Mesothelial cell of epicardium (in vitro differentiated cells): ENCODE measurements around the gene DIP2B. TPM values are rescaled to one million over a fixed set of nuclear protein-coding genes. Genes with fewer than 3 reads are reported as not detected.

Experiments used
- DNase-seq, 2 experiments: peaks; one replicate each; pipeline ENCODE4 v3.0.0; 2021; ENCODE audit warnings: low spot score in 2 of 2; ENCODE audit not compliant: unreplicated experiment in 2 of 2
- H3K27ac Mint-ChIP-seq: 2 replicates; pipeline ENCODE4 v1.8.0; 2021; ENCODE audit warnings: mixed read lengths
- H3K27me3 Mint-ChIP-seq: 2 replicates; pipeline ENCODE4 v1.8.0; 2021; ENCODE audit warnings: low read depth, mixed read lengths
- H3K36me3 Mint-ChIP-seq: 2 replicates; pipeline ENCODE4 v1.8.0; 2021; ENCODE audit warnings: mixed read lengths
- H3K4me1 Mint-ChIP-seq: 2 replicates; pipeline ENCODE4 v1.8.0; 2021; ENCODE audit warnings: mixed read lengths
- H3K4me3 Mint-ChIP-seq: 2 replicates; pipeline ENCODE4 v1.8.0; 2021; ENCODE audit warnings: mild to moderate bottlenecking, moderate library complexity, mixed read lengths
- H3K9me3 Mint-ChIP-seq: 2 replicates; pipeline ENCODE4 v1.8.0; 2021; ENCODE audit warnings: mixed read lengths
- total RNA-seq: library from RNA; stranded (reverse); gene quantifications from 3 replicates; pipeline ENCODE4 v1.2.1, GENCODE V29; 2021
- TF ChIP-seq, protein P1 (sequence below): fragments of 200-600 bp; sonication (generic); IDR thresholded peaks from one replicate; pipeline ENCODE4 v1.5.0; 2021; ENCODE audit warnings: antibody characterized with exemption; ENCODE audit not compliant: unreplicated experiment

Gene DIP2B
- total RNA-seq, 1 donor from 2014 or later = 32.0 TPM

DNA sequence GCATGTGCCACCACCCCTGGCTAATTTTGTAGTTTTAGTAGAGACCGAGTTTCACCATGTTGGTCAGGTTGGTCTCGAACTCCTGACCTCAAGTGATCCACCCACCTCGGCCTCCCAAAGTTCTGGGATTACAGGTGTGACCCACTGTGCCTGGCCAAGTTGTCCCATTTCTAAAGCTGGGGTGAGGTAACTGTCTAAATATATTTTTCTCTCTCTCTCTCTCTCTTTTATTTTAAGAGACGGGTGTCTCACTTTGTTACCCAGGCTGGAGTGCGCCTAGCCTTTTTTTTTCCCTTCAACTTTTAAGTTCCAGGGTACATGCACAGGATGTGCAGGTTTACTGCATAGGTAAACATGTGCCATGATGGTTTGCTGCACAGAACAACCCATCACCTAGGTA, 267.7 kb downstream of the DIP2B start:
- TF ChIP-seq, protein P1, sequence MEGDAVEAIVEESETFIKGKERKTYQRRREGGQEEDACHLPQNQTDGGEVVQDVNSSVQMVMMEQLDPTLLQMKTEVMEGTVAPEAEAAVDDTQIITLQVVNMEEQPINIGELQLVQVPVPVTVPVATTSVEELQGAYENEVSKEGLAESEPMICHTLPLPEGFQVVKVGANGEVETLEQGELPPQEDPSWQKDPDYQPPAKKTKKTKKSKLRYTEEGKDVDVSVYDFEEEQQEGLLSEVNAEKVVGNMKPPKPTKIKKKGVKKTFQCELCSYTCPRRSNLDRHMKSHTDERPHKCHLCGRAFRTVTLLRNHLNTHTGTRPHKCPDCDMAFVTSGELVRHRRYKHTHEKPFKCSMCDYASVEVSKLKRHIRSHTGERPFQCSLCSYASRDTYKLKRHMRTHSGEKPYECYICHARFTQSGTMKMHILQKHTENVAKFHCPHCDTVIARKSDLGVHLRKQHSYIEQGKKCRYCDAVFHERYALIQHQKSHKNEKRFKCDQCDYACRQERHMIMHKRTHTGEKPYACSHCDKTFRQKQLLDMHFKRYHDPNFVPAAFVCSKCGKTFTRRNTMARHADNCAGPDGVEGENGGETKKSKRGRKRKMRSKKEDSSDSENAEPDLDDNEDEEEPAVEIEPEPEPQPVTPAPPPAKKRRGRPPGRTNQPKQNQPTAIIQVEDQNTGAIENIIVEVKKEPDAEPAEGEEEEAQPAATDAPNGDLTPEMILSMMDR = no peak
- H3K9me3 Mint-ChIP-seq = peaks cover 12% of the 10 kb centered on the region

DNA sequence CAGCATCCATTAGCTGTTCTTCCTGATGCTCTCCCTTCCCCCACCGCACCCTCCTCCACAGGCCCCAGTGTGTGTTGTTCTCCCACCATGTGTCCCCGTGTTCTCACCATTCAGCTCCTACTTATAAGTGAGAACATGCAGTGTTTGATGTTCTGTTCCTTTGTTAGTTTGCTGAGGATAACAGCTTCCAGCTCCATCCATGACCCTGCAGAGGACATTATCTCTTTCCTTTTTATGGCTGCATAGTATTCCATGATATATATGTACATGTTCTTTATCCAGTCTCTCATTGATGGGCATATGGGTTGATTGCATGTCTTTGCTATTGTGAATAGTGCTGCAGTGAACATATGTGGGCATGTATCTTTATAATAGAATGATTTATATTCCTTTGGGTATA, 268.1 kb downstream of the DIP2B start:
- DNase-seq = no peak
- H3K4me3 Mint-ChIP-seq = no peak overlapping the region
- no peak overlapping the region for H3K27ac Mint-ChIP-seq
- no peaks in the 10 kb centered on the region for H3K27me3 Mint-ChIP-seq
- peaks cover 6% of the 10 kb centered on the region for H3K4me1 Mint-ChIP-seq
- peaks cover 41% of the 10 kb centered on the region for H3K36me3 Mint-ChIP-seq
- peaks cover 12% of the 10 kb centered on the region for H3K9me3 Mint-ChIP-seq
- TF ChIP-seq, protein P1 = no peak

More for the DNA sequence above, 267.7 kb downstream of the DIP2B start:
- DNase-seq = no peak
- no peak overlapping the region for H3K27ac Mint-ChIP-seq
- H3K4me3 Mint-ChIP-seq = no peak overlapping the region
- H3K27me3 Mint-ChIP-seq = no peaks in the 10 kb centered on the region
- peaks cover 6% of the 10 kb centered on the region for H3K4me1 Mint-ChIP-seq
- H3K36me3 Mint-ChIP-seq = peaks cover 41% of the 10 kb centered on the region

DNA sequence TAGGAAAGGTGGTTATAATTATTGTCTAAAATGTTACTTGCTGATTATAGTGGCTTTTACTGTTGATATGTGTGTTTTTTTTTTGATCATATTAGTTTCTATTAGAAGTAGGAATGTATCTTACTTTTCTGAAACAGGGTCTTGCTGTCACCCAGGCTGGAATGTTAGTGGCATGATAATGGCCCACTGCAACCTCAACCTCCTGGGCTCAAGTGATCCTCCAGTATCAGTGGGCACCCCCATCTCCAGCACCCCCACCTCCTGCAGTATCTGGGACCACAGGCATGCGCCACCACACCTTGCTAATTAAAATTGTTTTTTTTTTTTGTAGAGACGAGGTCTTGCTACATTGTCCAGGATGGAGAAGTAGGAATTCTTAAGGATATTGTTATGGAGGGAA, 270.5 kb downstream of the DIP2B start:
- Mint-ChIP-seq H3K9me3 (peaks cover 21% of the 10 kb centered on the region), H3K36me3 (peaks cover 42% of the 10 kb centered on the region), H3K27me3 (no peaks in the 10 kb centered on the region), H3K4me1 (peaks cover 1% of the 10 kb centered on the region), H3K4me3 (no peak overlapping the region), H3K27ac (no peak overlapping the region)
- TF ChIP-seq, protein P1 = no peak
- DNase-seq = no peak

DNA sequence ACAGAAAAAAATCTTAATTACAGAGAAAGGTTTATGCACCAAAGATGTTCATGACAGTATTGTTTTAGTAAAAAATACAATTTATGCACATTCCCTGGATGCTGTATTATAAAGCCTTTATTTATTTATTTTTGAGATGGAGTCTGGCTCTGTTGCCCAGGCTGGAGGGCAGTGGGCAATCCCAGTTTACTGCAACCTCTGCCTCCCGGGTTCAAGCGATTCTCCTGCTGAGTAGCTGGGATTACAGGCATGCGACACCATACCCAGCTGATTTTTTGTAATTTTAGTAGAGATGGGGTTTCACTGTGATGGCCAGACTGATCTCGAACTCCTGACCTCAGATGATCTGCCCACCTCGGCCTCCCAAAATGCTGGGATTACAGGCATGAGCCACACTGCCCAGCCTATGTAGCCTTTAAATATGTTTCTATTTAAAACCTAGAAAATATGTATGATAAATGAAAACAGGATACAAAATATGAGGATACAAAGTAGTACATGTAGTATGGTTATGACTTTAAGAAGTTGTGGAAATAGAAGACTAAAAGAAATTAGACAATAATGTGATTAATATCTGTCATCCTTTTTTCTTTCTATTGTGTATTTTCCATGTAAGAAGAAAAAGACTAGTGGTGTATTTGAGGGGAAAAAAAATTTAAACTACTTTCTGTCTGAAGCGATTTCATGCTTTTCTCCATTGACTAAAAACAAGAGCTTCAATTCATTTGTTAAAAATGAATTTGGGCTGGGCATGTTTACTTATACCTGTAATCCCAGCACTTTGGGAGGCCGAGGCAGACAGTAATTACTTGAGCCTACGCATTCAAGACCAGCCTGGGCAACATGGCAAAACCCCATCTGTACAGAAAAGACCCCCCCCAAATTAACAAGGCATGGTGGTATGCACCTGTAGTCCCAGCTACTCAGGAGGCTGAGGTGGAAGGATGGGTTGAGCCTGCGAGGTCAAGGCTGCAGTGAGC, 272.3 kb downstream of the DIP2B start:
- H3K27ac Mint-ChIP-seq = no peak overlapping the region
- TF ChIP-seq, protein P1 = no peak
- DNase-seq = no peak
- no peaks in the 10 kb centered on the region for H3K27me3 Mint-ChIP-seq
- H3K36me3 Mint-ChIP-seq = peaks cover 31% of the 10 kb centered on the region
- H3K9me3 Mint-ChIP-seq = peaks cover 13% of the 10 kb centered on the region
- peaks cover 1% of the 10 kb centered on the region for H3K4me1 Mint-ChIP-seq
- H3K4me3 Mint-ChIP-seq = no peak overlapping the region

DNA sequence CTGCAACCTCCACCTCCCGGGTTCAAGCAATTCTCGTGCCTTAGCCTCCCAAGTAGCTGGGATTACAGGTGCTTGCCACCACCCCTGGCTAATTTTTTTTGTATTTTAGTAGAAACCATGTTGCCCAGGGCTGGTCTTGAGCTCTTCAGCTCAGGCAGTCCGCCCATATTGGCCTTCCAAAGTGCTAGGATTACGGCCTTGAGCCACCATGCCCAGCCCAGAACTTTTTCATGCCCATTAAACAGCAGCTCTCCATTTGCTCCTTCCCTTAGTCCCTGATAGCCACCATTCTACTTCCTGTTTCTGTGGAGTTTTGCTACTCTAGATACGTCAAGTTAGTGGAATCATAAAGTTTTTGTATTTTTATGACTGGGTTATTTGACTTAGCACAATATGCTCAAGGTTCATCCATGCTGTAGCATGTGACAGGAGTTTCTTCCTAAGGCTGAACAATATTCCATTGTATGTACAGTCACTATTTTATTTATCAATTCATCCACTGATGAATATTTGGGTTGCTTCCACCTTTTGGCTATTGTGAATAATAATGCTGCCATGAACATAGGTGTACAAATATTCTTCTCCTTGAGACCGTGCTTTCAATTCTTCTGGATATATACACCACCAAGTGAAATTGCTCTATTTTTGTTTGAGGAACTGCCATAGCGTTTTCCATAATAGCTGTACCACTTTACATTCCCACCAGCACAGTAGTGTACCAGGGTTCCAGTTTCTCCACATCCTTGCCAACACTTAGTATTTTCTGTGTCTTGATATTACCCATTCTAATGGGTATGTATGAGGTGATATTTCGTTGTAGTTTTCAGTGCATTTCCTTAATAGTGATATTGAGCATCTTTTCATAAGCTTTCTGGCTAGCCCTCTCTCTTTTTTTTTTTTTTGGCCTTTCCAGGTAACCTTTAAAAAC, 274.1 kb downstream of the DIP2B start:
- Mint-ChIP-seq H3K9me3 (peaks cover 9% of the 10 kb centered on the region), H3K4me3 (no peak overlapping the region), H3K4me1 (peaks cover 1% of the 10 kb centered on the region), H3K27ac (no peak overlapping the region), H3K36me3 (peaks cover 20% of the 10 kb centered on the region), H3K27me3 (no peaks in the 10 kb centered on the region)
- TF ChIP-seq, protein P1 = no peak
- DNase-seq = no peak
